Left cardiac atrium (tissue), 4 donors: ENCODE data around the gene MOCS2. TPM values are rescaled to one million over a fixed set of nuclear protein-coding genes. Genes with fewer than 3 reads are reported as not detected.

Source experiments
- ATAC-seq, 2 donors: fragments of 200-7000 bp; cut with Tn5 transposase; one replicate each; pipeline ENCODE4 v1.9.1; 2020; ENCODE audit warnings: mild to moderate bottlenecking in 2 of 2, moderate library complexity in 2 of 2
- DNase-seq: peaks from one replicate; pipeline ENCODE4 v3.0.0-alpha.2; 2020
- intact Hi-C, 2 donors: fragments of 100-400 bp; cut with DNase I; formaldehyde crosslinking; loops; one replicate each; pipeline versions ENCODE4 v1.14.1 to v1.15.1; 2022 to 2023
- total RNA-seq, 2 donors: library from RNA; stranded (reverse); fragmentation: NEBNext Ultra II Directional; extraction: Animal tissue kit (Norgen Biotek cat#: 25700); gene quantifications; one replicate each; pipeline ENCODE4 v1.2.1, GENCODE V29; 2021
- donor health status: DM: no; HTN: yes; CAD: no.
- donor health status: DM: no; HTN: yes; CAD: no; lungs with severe emphysema.
- donor health status: DM: yes; HTN: yes; CAD: no.
- donor health status: Dilated cardiomyopathy.

The MOCS2 gene
- total RNA-seq, 2 donors from 2014 or later, result 63.7 to 64.4 TPM

DNA sequence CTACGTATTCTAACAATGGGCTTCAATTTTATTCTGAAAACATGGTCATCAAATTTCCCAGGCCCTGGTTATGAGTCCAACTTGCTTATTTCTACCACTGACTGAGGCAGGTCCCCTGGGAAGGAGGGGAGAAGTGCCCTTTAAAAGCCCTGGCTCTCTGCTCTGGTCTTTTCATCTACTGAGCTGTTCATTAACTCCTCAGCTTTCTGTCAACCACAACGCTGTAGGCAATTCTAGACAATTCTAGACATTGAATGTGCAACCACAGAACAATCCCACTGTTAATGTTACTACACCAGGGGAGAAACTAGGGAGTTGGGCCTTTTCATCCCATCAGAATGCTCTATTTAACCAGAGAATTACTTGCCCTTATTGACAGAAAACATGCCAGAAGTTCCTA lies 10.0 kb downstream of the MOCS2 start:
- intact Hi-C loops, result loop anchor here in 1 of 2 donors (5.0 kb wide), 1 partner anchor 152 kb away; no protein-coding TSS in a partner anchor
- ATAC-seq, result no peak
- DNase-seq, result no peak

DNA sequence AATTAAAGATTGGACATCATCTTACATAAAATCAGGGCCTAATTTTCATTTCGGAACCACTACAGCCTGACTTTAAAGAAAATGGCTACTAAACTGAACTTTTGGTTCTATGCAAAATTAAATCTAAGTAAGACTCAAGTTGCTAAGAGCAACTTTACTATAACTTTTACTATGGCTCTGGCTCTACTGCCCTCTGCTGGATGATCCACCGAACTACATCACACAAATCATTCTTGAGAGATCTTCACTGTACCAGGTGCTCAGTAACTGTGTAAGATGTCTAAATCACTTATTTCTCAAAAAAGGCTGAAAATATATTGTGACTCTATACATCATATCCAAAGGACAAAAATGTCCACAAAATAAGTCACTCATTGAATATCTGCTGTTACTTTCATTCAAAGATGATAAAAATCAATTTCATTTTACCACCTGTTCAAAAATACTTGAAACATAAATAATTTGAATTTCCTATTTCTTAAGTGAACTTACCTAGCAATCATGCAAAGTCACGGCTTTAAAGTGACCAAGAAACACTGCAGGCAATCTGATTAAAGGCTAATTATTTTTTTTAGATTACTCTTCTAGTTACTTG lies 13.5 kb downstream of the MOCS2 start:
- DNase-seq (peak; percentile 46), ATAC-seq (peak; percentile 55 to 71)
- intact Hi-C loops, result loop anchor here (1.0 to 5.0 kb wide), 2 partner anchors 148 to 149 kb away; no protein-coding TSS in a partner anchor

DNA sequence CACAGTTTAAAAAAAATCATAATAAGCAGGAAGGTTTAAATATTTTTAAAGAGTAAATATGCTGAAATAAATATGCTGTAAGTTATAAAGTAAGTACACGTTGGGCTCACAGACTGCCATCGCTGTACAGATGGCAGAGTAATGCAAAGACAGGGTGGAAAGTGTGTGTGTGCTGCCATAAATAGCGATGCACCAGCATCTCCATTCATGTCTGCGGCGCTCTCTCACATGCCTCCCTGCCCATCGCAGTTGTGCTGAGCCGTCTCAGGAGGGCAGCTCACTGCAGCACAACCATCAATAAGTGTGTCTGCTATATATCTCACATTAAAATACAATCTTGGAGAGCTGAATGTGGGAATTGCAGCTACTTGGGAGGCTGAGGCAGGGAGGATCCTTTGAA lies 14.3 kb downstream of the MOCS2 start:
- ATAC-seq (no peak), DNase-seq (no peak)
- intact Hi-C loops, result loop anchor here in 1 of 2 donors (5.0 kb wide), 1 partner anchor 148 kb away; no protein-coding TSS in a partner anchor

DNA sequence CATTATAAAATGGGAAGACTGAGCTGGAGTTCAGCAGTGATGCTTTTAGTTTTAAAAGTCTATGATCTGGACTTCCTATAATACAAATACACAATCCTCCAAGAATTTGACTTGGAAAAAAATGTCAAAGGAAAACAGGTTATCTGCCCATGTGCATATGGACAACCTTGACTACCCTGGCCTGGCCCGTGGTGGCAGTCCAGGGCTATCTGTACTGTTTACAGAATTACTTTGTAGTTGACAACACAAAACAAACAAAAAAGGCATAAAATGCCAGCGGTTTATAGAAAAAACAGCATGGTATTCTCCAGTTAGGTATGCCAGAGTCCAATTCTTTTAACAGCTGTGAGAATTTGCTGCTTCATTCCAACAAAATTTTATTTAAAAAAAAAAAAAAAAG lies 17.3 kb downstream of the MOCS2 start:
- intact Hi-C loops, result no loop called here
- ATAC-seq (no peak), DNase-seq (no peak)

DNA sequence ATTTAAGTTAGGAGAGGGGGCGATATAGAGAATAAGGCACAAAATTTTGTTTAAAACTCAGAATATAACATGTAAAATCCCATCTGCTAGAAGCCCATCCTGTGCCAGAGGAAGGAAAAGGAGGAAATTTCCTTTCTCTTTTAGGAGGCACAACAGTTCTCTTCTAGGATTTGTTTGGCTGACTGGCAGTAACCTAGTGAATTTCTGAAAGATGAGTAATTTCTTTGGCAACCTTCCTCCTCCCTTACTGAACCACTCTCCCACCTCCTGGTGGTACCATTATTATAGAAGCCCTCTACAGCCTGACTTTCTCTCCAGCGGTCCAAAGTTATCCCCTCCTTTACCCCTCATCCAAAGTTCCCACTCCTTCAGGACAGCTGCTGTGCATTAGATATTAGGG lies 18.3 kb downstream of the MOCS2 start:
- DNase-seq (no peak), ATAC-seq (peak; percentile 27 to 80)
- intact Hi-C loops, result no loop called here

DNA sequence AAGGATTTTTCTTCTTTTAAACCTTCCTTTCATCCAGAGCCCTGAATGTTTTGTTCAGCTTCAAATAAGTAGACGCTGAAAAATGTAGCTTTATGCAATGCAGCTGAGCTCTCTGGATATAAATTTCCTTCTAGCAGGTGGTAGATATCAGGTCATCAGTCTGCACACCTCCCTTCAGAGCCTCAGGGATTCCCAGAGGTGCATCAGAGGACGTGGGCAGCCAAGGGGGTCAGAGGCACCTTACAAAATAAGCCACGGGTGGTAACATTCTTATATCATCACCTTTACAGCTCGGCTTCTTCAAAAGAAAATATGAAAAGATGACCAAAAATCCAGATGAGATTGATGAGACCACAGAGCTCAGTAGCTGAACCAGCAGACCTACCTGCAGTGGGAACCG lies 19.3 kb downstream of the MOCS2 start:
- DNase-seq (no peak), ATAC-seq (no peak)
- intact Hi-C loops, result no loop called here

DNA sequence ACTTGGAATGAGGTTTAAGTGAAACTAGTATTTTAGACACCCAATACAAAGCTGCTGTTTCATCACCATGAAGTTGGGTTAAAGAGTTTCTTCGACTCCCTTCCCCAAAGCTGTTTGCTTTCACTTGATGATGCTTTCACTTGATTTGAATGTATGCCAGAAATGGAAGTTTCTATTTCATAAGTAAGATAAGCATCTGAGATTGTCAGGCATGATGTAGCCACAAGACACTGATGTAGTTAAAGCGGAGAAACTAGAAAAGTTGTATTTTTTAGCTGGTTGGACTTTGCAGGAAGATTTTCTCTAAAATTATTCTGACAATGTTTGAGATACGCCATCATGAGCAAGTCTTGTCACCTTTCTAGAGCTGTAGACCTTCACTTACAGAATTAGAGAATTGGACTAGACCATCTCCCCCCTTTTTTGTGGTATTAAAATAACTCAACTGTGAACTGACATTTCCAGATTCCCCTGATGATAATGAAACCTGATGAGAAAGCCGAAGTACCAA lies 20.0 kb downstream of the MOCS2 start:
- no peak for DNase-seq
- intact Hi-C loops, result no loop called here
- ATAC-seq, result no peak

DNA sequence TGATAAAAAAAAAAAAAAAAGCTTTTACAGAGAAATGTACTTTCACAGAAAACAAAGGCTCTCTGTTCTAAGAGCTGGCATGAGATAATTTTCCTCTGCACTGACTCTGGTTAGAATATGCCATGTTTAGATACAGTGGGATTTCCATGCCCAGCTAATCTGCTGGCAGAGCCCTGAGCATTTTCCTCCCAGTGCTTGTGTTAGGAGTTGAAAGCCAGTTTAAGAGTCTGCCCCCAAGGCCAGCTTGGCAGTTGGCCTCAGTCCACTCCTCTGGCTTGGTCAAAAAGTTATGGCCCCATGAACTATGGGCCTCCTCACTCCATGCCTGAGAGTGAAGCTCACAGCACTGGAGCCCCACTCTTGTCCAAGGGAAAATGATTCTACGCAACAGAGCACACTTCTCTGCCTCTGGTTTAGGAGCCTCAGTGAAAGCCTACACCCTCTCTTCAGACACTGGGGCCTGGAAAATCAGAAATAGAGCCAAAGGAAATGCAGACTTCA lies 21.9 kb downstream of the MOCS2 start:
- peak in 1 of 2 donors; percentile 52 for ATAC-seq

DNA sequence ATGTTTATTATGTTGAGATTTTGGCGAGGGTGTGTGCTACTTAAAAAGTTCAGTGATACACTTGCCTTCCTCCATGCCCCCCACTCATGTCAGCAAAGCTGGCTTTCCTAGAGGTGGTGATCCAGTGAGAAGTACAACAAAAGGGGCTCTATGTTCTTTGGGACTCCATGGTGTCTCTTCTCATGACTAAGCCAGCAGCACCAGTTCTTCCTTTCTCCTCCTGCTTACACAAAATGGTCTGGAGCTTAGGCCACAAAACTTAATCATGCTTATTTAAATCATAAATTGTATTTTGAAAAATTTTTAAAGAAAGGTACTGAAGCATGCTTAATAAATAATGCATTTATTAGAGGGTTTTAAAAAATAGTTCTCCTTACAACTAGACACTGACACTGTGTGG lies 22.4 kb downstream of the MOCS2 start:
- ATAC-seq, result no peak

More for the DNA sequence above, 21.9 kb downstream of the MOCS2 start:
- no peak for DNase-seq
- intact Hi-C loops, result no loop called here

DNA sequence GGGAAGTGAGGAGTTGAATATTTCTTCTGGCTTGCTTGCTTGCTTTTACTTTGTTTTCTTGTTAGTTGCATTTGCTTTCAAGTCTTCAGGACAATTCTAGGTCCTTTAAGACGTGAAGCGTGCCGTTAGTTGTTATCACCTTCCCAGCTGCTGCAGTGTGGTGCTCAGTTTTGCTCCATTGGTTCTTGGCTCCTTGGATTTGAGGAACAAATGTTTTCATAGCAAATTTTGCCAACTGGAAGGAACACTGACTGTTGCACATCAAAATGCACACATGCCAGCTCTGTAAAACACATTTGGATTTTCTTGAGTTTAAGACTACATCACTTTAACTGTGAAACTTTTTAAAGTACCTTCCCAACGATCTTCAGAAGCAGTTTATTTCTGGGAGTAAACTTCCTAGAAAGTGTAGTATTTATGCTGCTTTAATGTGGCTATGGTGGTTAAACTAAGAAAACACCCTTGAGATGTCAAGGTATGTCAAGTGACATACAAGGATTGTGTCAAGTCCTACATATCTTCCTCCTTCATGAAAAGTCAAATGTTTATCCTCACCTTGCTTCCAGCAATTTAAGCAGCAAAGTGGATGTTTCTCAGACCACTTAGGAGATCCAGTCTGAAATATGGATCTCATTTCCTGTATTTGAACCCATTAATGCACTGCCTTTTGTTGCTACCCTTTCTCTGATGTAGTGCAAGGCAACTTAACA lies 24.9 kb downstream of the MOCS2 start:
- intact Hi-C loops, result no loop called here
- ATAC-seq (no peak), DNase-seq (no peak)

More for the DNA sequence above, 22.4 kb downstream of the MOCS2 start:
- no peak for DNase-seq
- intact Hi-C loops, result no loop called here

DNA sequence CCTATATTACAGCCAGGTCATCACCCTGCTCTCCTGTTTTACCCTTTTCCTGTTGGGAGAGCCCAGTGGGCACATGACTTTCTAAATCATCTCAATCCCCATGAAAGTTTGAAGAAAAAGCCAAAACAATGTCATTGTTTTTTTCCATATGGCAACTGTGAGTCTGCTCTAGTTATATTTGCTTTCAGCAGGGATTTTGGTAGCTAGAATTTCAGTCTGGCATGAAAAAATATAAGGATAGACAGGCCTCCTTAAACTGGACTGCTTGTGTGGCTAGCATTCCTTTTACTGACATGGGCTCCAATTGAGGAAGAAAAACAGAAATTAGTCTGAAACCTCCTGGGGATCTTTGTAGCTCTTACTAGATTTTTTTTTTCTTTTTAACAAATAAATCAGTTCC lies 25.6 kb downstream of the MOCS2 start:
- ATAC-seq (no peak), DNase-seq (no peak)
- intact Hi-C loops, result no loop called here

DNA sequence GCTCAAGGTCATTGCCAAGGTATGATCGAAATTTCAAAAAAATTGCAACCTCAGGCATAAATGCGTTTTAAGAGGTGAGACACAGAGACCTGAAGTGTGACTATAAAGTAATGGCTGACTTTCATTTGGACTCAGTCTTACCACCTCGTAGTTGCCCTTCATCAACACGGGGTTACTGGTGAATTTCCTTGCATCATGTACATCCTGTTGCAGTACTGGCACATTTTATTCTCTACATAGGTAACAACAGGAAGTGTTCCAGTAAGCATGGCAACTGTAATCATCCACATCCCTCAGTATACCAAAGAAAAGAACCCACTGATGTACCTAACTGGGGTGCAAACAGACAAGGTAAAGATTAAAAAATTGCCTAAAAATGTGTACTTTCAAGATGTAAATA lies 29.3 kb downstream of the MOCS2 start:
- DNase-seq (no peak), ATAC-seq (no peak)
- intact Hi-C loops, result no loop called here

DNA sequence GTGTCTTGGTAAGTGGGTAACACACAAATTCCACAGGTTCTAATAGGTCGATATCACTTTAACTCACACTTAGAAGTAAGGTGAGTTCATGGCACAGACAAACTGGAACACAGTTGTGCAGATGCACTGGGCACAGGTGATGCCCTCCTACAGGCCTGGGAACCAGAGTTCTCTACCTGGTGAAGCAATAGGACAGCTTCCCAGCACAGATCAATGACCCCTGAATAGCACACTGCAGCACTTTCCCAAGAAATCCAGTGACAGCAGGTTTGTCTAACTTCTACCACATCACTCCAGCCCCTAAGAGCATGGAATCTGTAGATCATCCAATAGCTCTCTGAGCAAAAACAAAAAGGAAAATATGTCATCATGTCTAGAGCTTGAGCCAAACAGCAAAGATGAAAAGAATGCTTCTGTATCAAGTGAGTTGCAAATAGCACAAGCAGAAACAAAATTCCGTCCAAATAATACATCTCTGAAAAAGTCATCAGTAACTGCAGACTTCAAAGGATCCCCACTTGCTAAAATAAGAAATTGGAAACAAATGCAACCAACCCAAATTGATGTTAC lies 33.5 kb downstream of the MOCS2 start:
- no peak for ATAC-seq
- DNase-seq, result no peak
- intact Hi-C loops, result no loop called here

DNA sequence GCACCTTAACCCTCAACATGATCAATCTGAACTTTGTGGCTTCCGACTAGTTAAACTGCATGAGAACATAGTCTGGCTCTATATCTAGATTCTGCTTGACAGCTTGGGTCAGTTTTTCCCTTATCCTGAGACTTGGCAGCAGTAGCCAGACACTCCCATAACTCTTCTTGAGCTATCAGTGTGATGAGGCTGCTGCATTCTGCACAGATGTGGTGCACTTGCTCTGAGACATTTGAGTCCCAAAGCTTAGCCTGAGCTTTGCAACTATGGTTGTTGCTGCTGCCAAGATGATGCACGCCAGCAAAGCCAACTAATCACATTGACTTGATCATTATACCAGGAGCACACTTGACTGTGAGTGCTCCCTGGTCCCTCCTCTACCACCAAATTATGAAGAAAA lies 36.2 kb downstream of the MOCS2 start:
- ATAC-seq (peak; percentile 55 to 90), DNase-seq (no peak)
- intact Hi-C loops, result no loop called here

DNA sequence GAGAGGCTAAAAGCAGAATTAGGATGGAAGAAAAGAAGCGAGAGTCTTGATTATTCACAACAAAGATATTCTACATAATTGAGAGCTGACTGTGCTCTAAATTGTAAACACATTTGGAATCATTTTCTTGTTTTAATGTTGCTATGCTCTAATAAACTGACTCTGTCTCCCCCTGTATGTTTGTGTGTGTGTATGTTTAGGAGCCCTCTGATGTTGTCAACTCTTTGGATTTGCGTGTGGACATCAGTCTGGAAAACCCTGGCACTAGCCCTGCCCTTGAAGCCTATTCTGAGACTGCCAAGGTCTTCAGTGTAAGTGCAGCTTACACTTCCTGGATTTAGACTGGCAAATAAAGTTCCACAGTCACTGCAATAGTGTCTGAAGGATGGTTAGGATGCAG lies 37.8 kb downstream of the MOCS2 start:
- ATAC-seq (peak; percentile 45 to 63), DNase-seq (no peak)
- intact Hi-C loops, result no loop called here

DNA sequence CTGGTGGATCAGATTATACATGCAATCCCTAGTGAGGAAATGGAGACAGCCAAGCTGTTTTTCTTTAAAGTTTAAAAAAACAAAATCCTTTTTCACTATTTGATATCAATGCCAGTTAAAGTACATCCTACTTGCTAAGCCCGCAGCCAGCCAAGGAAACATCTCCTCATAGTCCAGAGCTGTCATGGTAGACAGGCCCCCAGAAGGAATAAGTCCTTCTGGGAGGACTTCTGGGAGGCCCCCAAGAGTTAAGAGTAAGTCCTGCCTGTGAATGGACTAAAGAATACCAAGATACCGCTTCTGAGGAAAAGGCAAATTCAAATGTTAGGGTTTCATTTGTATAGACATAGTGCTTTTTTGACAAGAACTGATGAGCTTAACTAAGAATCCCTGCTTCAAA lies 38.3 kb downstream of the MOCS2 start:
- DNase-seq, result no peak
- intact Hi-C loops, result no loop called here
- ATAC-seq, result no peak

DNA sequence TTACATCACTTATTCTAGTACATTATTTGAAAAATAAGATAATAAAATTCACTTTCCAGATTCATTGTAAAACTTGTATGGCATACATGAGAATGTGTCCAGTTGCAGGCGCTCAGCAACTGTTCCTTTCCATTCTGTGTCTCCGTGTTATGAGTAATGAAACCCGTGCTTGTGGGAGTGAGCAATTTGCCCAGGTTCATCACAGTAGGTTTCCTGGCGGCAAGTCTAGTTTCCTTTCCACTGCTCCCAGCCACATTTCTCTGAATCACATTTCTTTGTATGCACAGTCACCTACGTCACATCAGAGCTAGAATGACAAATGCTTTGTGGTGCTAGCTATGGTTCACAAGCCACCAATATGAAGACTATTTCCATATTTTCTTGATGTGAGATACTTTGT lies 39.9 kb downstream of the MOCS2 start:
- ATAC-seq, result no peak
- no peak for DNase-seq
- intact Hi-C loops, result no loop called here

DNA sequence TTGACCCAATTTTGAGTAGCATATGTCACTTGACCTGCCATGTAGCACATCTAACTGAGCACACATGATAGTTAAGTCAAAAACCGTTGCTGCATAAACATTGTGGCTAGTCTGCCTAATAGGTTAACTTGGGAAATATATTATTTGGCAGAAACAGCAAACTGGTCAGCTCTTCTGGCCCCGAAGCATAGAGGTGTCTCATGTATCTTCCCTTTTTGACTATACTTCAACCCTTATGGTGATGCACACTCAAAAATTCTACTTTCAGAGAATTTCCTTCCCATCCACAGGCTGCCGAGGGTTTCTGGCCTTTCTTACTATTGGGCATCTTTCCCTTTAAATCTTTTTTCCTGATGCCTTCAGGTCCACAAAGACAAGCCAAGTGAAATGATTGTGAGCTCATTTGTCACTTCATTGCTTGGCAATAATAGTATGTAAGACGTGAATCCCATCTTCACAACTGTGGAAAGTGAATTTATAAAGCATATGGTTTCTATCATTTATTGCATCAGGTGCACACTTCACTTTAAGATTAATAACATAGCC lies 41.2 kb downstream of the MOCS2 start:
- no peak for ATAC-seq
- intact Hi-C loops, result no loop called here
- no peak for DNase-seq

DNA sequence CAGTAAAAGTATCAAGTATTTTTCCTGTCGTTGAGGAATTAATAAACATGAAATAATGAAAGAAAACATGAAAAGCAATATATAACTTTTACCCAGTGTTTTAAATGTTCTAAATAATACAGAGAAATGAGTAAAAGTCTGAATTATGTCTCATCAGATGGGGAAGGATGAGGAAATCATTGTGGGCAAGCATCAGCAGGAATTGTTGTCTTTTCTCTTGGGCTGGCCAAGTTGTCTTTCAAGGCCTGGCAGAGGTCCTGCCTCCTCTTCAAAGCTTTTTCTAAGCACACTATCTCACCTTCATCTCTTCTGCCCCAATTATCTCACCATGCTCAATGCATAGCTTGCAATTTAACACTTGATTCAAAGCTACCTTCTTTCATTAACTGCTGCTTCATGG lies 41.9 kb downstream of the MOCS2 start:
- intact Hi-C loops, result no loop called here
- no peak for ATAC-seq
- DNase-seq, result no peak

DNA sequence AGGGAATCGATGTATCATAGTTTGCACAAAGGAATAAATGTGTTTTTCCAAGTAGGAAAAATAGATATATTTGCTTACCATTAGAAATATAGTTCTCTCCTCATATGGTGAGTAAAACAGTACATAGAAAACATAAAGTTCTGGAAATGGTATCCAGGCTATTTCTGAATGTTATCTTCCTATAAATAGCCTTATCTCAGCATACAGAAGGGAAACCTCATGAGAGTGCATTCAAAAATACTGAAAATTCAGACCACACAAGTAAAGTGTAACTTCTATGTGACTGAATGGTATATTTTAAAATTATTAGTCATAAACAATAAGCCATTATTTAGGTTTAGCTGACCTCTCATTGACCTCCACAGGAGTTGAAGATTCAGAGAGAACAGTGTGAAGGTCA lies 43.5 kb downstream of the MOCS2 start:
- intact Hi-C loops, result no loop called here
- DNase-seq (no peak), ATAC-seq (no peak)
